GM15510 (cell line): ENCODE measurements around the gene PIP4K2C.

ENCODE experiments used
- POLR2A ChIP-seq: IDR thresholded peaks from 3 replicates; pipeline ENCODE4 v1.6.1; 2011; ENCODE audit warnings: borderline replicate concordance; ENCODE audit not compliant: insufficient read length; ENCODE audit errors: extremely low read depth

PIP4K2C gene

DNA sequence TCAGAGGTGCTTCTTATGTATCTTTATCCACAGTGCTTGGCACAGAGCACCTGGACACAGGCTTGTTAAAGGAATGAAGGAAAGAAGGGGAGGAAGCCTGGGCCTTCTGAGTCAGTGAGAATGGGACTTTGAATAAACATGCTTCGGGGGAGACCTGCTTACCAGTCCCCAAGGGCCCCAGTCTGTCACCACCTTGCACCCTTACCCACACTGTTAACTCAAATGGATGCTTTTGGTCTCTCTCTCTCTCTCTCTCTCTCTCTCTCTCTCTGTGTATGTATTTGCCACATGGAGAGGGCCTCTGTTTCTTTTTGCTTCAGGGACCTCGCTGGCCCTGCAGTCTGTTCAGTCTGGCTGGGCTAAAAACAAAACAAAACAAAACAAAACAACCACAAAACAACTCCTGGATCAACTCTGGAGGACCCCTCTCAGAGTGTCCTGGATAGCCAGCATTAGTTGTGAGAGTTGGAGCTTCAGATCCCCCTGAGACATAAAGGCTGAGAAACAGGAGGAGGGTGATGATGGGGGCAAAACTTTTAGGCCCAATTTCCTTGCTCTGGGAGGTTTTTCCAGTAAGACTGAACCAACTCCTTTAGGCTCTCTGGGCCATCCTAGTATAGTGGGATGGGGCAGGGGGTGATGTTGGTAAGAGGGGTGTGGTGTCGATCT lies 39.2 kb upstream of the PIP4K2C start:
- no peak for TF ChIP-seq POLR2A

DNA sequence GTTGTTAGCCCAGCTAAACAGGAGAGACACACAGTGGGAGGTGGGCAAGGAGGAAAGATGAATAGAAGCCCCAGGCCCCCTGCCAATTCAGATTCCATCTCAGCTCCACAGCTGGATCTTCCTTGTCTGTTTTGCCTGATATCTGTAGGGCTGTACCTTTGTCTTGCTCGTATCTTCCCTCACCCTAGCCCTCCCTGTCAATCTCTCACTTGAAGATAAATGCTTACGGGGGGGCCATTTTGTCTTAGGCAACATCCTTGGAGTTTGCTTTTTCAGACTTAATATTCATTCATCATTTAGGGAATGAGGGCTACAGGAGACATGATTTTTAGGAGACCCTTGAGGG lies 38.7 kb upstream of the PIP4K2C start:
- TF ChIP-seq POLR2A = no peak

GRCh38 chr12:57552835-57553313 lies 38.1 kb upstream of the PIP4K2C start:
- no peak for TF ChIP-seq POLR2A

GRCh38 chr12:57553343-57554202 lies 37.4 kb upstream of the PIP4K2C start:
- no peak for TF ChIP-seq POLR2A

DNA sequence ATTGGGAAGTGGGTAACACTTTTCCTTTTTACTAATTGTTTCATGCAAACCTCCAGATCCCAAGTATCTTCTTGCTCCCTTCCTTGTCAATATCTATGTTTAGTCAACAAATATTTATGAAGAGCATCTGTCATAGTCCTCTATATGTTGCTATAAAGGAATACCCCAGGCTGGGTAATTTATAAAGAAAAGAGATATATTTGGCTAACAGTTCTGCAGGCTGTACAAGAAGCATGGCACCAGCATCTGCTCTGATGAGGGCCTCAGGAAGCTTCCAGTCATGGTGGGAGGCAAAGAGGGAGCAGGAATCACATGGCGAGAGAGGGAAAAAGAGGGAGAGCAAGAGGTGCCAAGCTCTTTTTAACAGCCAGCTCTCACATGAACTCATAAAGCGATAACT lies 36.5 kb upstream of the PIP4K2C start:
- no peak for TF ChIP-seq POLR2A

GRCh38 chr12:57554897-57555296 lies 36.1 kb upstream of the PIP4K2C start:
- no peak for TF ChIP-seq POLR2A

- no peak for TF ChIP-seq POLR2A
These were observed 32.1 kb upstream of the PIP4K2C start for GRCh38 chr12:57558864-57559263.

DNA sequence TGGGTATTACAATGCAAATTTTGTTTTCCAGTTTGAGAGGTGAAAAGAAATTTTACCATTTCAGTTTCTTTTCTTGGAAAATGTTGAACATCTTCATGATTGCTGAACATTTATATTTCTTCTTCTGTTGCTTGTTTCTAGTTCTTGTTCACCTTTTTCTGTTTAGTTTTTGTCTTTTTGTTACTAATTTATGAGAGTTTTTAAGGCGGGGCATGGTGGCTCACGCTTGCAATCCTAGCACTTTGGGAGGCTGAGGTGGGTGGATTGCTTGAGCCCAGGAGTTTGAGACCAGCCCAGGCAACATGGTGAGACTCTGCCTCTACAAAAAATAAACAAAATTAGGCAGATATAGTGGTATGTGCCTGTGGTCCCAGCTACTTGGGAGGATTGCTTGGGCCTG lies 30.5 kb upstream of the PIP4K2C start:
- no peak for TF ChIP-seq POLR2A

DNA sequence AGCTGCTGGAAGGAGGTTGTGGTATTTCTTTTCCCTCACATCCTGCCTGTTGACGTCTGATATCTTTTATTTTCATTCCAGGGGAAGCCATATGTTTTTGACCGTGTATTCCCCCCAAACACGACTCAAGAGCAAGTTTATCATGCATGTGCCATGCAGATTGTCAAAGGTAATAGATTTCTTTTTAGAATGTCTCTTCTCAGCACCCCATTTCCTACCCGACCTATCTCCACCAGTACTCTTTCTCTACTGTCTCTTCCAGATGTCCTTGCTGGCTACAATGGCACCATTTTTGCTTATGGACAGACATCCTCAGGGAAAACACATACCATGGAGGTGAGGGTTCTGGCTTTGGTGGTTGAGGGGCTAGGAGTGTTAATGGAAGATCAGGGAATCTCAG lies 27.6 kb upstream of the PIP4K2C start:
- TF ChIP-seq POLR2A = no peak

- no peak for TF ChIP-seq POLR2A
These were observed 26.7 kb upstream of the PIP4K2C start for GRCh38 chr12:57564178-57564740.

DNA sequence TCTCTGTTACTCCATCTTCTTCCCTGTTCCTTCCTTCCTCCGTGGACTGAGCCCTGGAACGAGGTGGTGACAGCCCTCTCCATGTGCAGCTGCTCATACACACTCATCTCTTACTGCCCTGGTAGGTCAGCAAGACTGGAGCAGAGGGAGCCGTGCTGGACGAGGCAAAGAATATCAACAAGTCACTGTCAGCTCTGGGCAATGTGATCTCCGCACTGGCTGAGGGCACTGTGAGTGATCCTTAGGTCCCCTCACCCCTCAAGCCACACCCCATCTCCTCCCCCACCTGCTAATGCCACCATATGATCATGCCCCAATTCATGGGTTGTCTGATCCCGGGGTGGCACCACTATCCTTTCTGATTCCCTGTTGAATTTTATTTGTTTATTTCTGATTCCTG lies 22.2 kb upstream of the PIP4K2C start:
- TF ChIP-seq POLR2A = no peak

DNA sequence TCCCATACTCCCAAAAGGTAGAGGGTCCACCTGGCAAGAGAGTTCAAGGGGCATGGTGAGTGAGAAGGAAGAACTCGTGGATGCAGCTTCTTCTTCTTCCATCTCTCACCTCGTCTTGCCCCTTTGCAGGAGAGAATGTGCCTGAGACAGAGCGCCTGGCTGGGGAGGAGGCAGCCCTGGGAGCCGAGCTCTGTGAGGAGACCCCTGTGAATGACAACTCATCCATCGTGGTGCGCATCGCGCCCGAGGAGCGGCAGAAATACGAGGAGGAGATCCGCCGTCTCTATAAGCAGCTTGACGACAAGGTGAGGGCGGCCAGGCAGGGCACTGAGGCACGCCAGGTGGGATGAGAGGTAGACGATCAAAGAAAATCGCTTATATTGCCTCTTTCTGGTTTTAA lies 21.1 kb upstream of the PIP4K2C start:
- TF ChIP-seq POLR2A = no peak

- no peak for TF ChIP-seq POLR2A
These were observed 18.8 kb upstream of the PIP4K2C start for GRCh38 chr12:57571926-57572762.

GRCh38 chr12:57574795-57575194 lies 16.2 kb upstream of the PIP4K2C start:
- no peak for TF ChIP-seq POLR2A
